Breast epithelium (tissue), 4 donors: Measurements from ENCODE around the gene NCAM2. TPM values are rescaled to one million over a fixed set of nuclear protein-coding genes. Genes with fewer than 3 reads are reported as not detected.

Source experiments
- DNase-seq, 2 donors: peaks; one replicate each; pipeline ENCODE4 v3.0.0-alpha.2; 2019; ENCODE audit warnings: low spot score in 2 of 2
- H3K27ac ChIP-seq, 2 donors: fragments of 200-600 bp; sonication (generic) in 1 of 2; one replicate each; pipeline ENCODE4 v1.5.1; 2016 to 2019; ENCODE audit warnings: mild to moderate bottlenecking in 1 of 2
- H3K27me3 ChIP-seq, 2 donors: fragments of 200-600 bp; sonication (generic) in 1 of 2; one replicate each; pipeline versions ENCODE4 v1.5.1 to v1.6.0; 2017 to 2019; ENCODE audit warnings: control low read depth in 1 of 2, mild to moderate bottlenecking in 1 of 2
- H3K36me3 ChIP-seq: fragments of 200-600 bp; one replicate; pipeline ENCODE4 v1.5.1; 2019
- H3K4me1 ChIP-seq, 2 donors: fragments of 200-600 bp; sonication (generic); one replicate each; pipeline ENCODE4 v1.5.1; 2016 to 2019; ENCODE audit warnings: control low read depth in 1 of 2
- H3K4me3 ChIP-seq, 3 donors: fragments of 200-600 bp; sonication (generic); 1 replicate in 2 of 3; 2 replicates in 1 of 3; pipeline ENCODE4 v1.5.1; 2016 to 2019; ENCODE audit warnings: mild to moderate bottlenecking in 3 of 3, moderate library complexity in 2 of 3
- H3K9me3 ChIP-seq, 2 donors: fragments of 200-600 bp; sonication (generic) in 1 of 2; one replicate each; pipeline ENCODE4 v1.5.1; 2016 to 2019; ENCODE audit warnings: control low read depth in 1 of 2
- CTCF ChIP-seq, 3 donors: fragments of 450-650 bp; IDR thresholded peaks; one replicate each; pipeline ENCODE4 v1.5.1; 2016 to 2017; ENCODE audit warnings: antibody characterized with exemption in 3 of 3, mild to moderate bottlenecking in 3 of 3, moderate library complexity in 3 of 3
- POLR2A ChIP-seq: fragments of 450-650 bp; IDR thresholded peaks from one replicate; pipeline ENCODE4 v1.6.1; 2016; ENCODE audit warnings: antibody characterized with exemption, mild to moderate bottlenecking, moderate library complexity
- POLR2AphosphoS5 ChIP-seq, 3 donors: sonication (generic); formaldehyde crosslinking; IDR thresholded peaks; one replicate each; pipeline ENCODE4 v1.6.1; 2017; ENCODE audit warnings: antibody characterized with exemption in 3 of 3
- intact Hi-C: fragments of 100-400 bp; cut with DNase I; formaldehyde crosslinking; loops from one replicate; pipeline ENCODE4 v1.15.1; 2023; ENCODE audit warnings: low total_unique reads
- total RNA-seq, 3 donors: library from RNA; depleted of rRNA; stranded (reverse); fragments of >200 nt; gene quantifications; one replicate each; pipeline ENCODE4 v1.1.0, GENCODE V29; 2016

The NCAM2 gene
- total RNA-seq, 3 donors from 2014 or later, result 2.6 to 6.3 (median 3.6) TPM

GRCh38 chr21:21158376-21158918 is 160.2 kb downstream of the NCAM2 start:
- no peak for TF ChIP-seq CTCF (IDR thresholded peaks at IDR 0.05)
- TF ChIP-seq POLR2AphosphoS5 (IDR thresholded peaks at IDR 0.05), result no peak
- TF ChIP-seq POLR2A, result no peak
- H3K36me3 ChIP-seq, result no peaks in the 10 kb centered on the region
- DNase-seq, result no peak
- H3K4me1 ChIP-seq, result no peaks in the 10 kb centered on the region
- H3K9me3 ChIP-seq, result no peaks in the 10 kb centered on the region
- H3K27me3 ChIP-seq, result no peaks in the 10 kb centered on the region
- H3K27ac ChIP-seq, result no peak overlapping the region
- intact Hi-C loops, result no loop called here
- no peak overlapping the region for H3K4me3 ChIP-seq

GRCh38 chr21:21159253-21159899 is 161.2 kb downstream of the NCAM2 start:
- no peak overlapping the region for H3K4me3 ChIP-seq
- intact Hi-C loops, result no loop called here
- TF ChIP-seq POLR2AphosphoS5 (IDR thresholded peaks at IDR 0.05), result no peak
- no peak for TF ChIP-seq CTCF (IDR thresholded peaks at IDR 0.05)
- no peak for TF ChIP-seq POLR2A
- no peak overlapping the region for H3K27ac ChIP-seq
- no peaks in the 10 kb centered on the region for H3K4me1 ChIP-seq
- H3K9me3 ChIP-seq, result no peaks in the 10 kb centered on the region
- H3K27me3 ChIP-seq, result no peaks in the 10 kb centered on the region
- H3K36me3 ChIP-seq, result no peaks in the 10 kb centered on the region
- DNase-seq, result no peak

- no peak overlapping the region for H3K4me3 ChIP-seq
- no peaks in the 10 kb centered on the region for H3K9me3 ChIP-seq
- intact Hi-C loops, result no loop called here
- no peaks in the 10 kb centered on the region for H3K27me3 ChIP-seq
- H3K4me1 ChIP-seq, result no peaks in the 10 kb centered on the region
- H3K36me3 ChIP-seq, result no peaks in the 10 kb centered on the region
- DNase-seq, result no peak
- TF ChIP-seq POLR2AphosphoS5 (IDR thresholded peaks at IDR 0.05), result no peak
- TF ChIP-seq CTCF (IDR thresholded peaks at IDR 0.05), result no peak
- TF ChIP-seq POLR2A, result no peak
- H3K27ac ChIP-seq, result no peak overlapping the region
Observed at GRCh38 chr21:21162786-21163185, 164.6 kb downstream of the NCAM2 start.

GRCh38 chr21:21163904-21164303 is 165.7 kb downstream of the NCAM2 start:
- no peaks in the 10 kb centered on the region for H3K9me3 ChIP-seq
- DNase-seq, result peak in 1 of 2 donors; percentile 27

More at GRCh38 chr21:21163904-21164303, 165.7 kb downstream of the NCAM2 start:
- Histone ChIP-seq H3K36me3 (no peaks in the 10 kb centered on the region), H3K27me3 (no peaks in the 10 kb centered on the region), H3K4me3 (no peak overlapping the region), H3K4me1 (no peaks in the 10 kb centered on the region), H3K27ac (no peak overlapping the region)
- TF ChIP-seq POLR2AphosphoS5 (IDR thresholded peaks at IDR 0.05), result no peak
- TF ChIP-seq POLR2A, result no peak
- peak; percentile 42 to 50 (median 43) for TF ChIP-seq CTCF (IDR thresholded peaks at IDR 0.05)
- intact Hi-C loops, result no loop called here
